Common myeloid progenitor, CD34-positive (primary cell): ENCODE data around the gene ZFHX3.

Experiments
- CTCF ChIA-PET: fragments of 350-600 bp; sonication (Branson Sonifier 250); formaldehyde crosslinking; loops from one replicate; lab custom pipeline; 2021; ENCODE audit warnings: antibody characterized with exemption; lab: Charles Lee
- POLR2A ChIA-PET: fragments of 350-600 bp; sonication (Branson Sonifier 250); formaldehyde crosslinking; loops from one replicate; lab custom pipeline; 2021; ENCODE audit warnings: antibody characterized with exemption; lab: Charles Lee
- DNase-seq, 3 donors: peaks; one replicate each; pipeline versions ENCODE4 v3.0.0 to v3.0.0-alpha.2; 2013
- H3K27ac ChIP-seq, 2 experiments: 1 replicate in 1 of 2; 2 replicates in 1 of 2; pipeline ENCODE4 v1.7.0; 2013; ENCODE audit warnings: inconsistent platforms in 2 of 2, low read length in 2 of 2, mild to moderate bottlenecking in 2 of 2, low read depth in 1 of 2, moderate library complexity in 1 of 2; ENCODE audit not compliant: severe bottlenecking in 2 of 2, insufficient read depth in 1 of 2, poor library complexity in 1 of 2
- H3K27me3 ChIP-seq, 5 experiments: replicated peaks in 2 of 5; 1 replicate in 3 of 5; 2 replicates in 2 of 5; pipeline versions ENCODE4 v1.6.1 to v1.7.0; 2013; ENCODE audit warnings: low read length in 4 of 5, mild to moderate bottlenecking in 2 of 5, moderate library complexity in 2 of 5, inconsistent platforms in 1 of 5; ENCODE audit not compliant: insufficient read depth in 5 of 5, control insufficient read depth in 4 of 5
- H3K36me3 ChIP-seq, 4 experiments: 1 replicate in 2 of 4; 2 replicates in 2 of 4; pipeline versions ENCODE4 v1.6.1 to v1.7.0; 2013; ENCODE audit warnings: low read length in 3 of 4, control low read depth in 1 of 4, mild to moderate bottlenecking in 1 of 4; ENCODE audit not compliant: control insufficient read depth in 4 of 4, insufficient read depth in 4 of 4
- H3K4me1 ChIP-seq, 4 experiments: 1 replicate in 3 of 4; 2 replicates in 1 of 4; pipeline versions ENCODE4 v1.6.1 to v1.7.1; 2013; ENCODE audit warnings: low read length in 3 of 4, mild to moderate bottlenecking in 3 of 4, control low read depth in 1 of 4, inconsistent platforms in 1 of 4, moderate library complexity in 1 of 4; ENCODE audit not compliant: control insufficient read depth in 4 of 4, insufficient read depth in 4 of 4; ENCODE audit errors: control extremely low read depth in 1 of 4
- H3K4me3 ChIP-seq, 7 experiments: 1 replicate in 4 of 7; 2 replicates in 3 of 7; pipeline versions ENCODE4 v1.5.1 to v1.7.0; 2013; ENCODE audit warnings: mild to moderate bottlenecking in 7 of 7, low read length in 6 of 7, moderate library complexity in 6 of 7, inconsistent platforms in 2 of 7, low read depth in 2 of 7, control low read depth in 1 of 7; ENCODE audit not compliant: insufficient read depth in 4 of 7, control insufficient read depth in 1 of 7; ENCODE audit errors: extremely low read depth in 1 of 7
- H3K9me3 ChIP-seq, 5 experiments: 1 replicate in 4 of 5; 2 replicates in 1 of 5; pipeline versions ENCODE4 v1.6.1 to v1.7.1; 2013; ENCODE audit warnings: low read length in 4 of 5, mild to moderate bottlenecking in 2 of 5, inconsistent platforms in 1 of 5, low read depth in 1 of 5, moderate library complexity in 1 of 5; ENCODE audit not compliant: control insufficient read depth in 4 of 5, insufficient read depth in 2 of 5; ENCODE audit errors: control extremely low read depth in 1 of 5
- WGBS: methylation state at CpG from one replicate; pipeline ENCODE4 v1.1.5; 2013; ENCODE audit not compliant: insufficient coverage; 5-methylcytosine and 5-hydroxymethylcytosine counted together

ZFHX3 gene

DNA sequence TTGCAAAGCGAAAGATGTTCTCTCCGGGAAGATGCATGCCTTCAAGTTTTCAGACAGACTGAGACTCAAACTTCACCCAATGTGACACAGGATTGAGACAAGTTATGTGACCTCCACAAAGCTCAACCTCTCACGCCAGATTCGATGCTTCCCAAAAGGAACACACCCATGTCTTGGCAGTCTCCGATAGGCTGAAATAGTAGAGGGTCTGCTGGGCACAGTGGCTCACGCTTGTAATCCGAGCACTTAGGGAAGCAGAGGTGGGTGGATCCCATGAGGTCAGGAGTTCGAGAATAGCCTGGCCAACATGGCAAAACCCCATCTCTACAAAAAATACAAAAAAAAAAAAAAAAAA is 22.1 kb downstream of the ZFHX3 start:
- Histone ChIP-seq H3K27ac (no peak overlapping the region), H3K4me3 (no peak overlapping the region), H3K27me3 (no peaks in the 10 kb centered on the region), H3K9me3 (no peaks in the 10 kb centered on the region), H3K4me1 (peaks cover 0 to 5% (median 0%) of the 10 kb centered on the region in 4 experiments), H3K36me3 (no peaks in the 10 kb centered on the region)
- DNase-seq = no peak
- WGBS = 92% methylated on average over 2 of the region's 8 CpGs
- ChIA-PET CTCF (no interaction called here), POLR2A (no interaction called here)

GRCh38 chr16:73025151-73025855 is 22.6 kb downstream of the ZFHX3 start:
- POLR2A ChIA-PET = no interaction called here
- peaks cover 0 to 5% (median 0%) of the 10 kb centered on the region in 4 experiments for H3K4me1 ChIP-seq
- H3K36me3 ChIP-seq = no peaks in the 10 kb centered on the region
- DNase-seq = no peak
- no peaks in the 10 kb centered on the region for H3K27me3 ChIP-seq
- no peak overlapping the region for H3K4me3 ChIP-seq
- WGBS = 83% methylated on average over 10 of the region's 11 CpGs
- H3K9me3 ChIP-seq = no peaks in the 10 kb centered on the region
- CTCF ChIA-PET = interaction anchor here (1.0 kb wide), 1 partner anchor 148 kb away, joined by 3 read pairs; no protein-coding TSS in a partner anchor
- H3K27ac ChIP-seq = no peak overlapping the region

DNA sequence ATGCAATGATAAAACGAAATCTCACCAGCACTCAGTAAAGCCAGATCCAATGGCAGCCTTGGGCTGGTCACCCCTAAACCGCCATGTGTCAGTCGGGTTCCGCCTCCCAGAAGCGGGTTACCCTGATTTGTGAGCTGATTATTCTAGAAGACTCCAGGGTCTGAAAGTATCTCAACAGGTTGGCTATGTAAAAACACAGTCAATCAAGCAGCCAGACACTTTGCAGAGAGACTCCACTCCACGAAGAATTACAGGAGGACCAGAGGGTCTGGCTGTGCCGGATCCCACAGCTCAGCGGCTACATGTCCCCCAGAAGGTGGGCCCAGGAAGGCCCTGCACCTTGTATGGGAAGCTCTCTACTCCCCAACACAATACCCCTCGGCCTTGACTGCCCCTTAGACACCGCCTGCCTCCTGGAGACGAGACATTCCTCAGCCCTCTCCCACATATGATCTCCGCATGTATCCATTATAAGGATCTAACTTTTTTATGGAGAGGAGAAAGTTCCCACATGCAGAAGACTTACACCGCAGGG is 23.3 kb downstream of the ZFHX3 start:
- no peaks in the 10 kb centered on the region for H3K36me3 ChIP-seq
- POLR2A ChIA-PET = no interaction called here
- DNase-seq = no peak
- H3K9me3 ChIP-seq = no peaks in the 10 kb centered on the region
- H3K27ac ChIP-seq = no peak overlapping the region
- WGBS = 96% methylated on average over 8 of the region's 13 CpGs
- no peaks in the 10 kb centered on the region for H3K27me3 ChIP-seq
- no peak overlapping the region for H3K4me3 ChIP-seq
- peaks cover 0 to 5% (median 2%) of the 10 kb centered on the region in 4 experiments for H3K4me1 ChIP-seq
- CTCF ChIA-PET = interaction anchor here (1.0 kb wide), 1 partner anchor 148 kb away, joined by 3 read pairs; no protein-coding TSS in a partner anchor

GRCh38 chr16:73023752-73024570 is 24.0 kb downstream of the ZFHX3 start:
- 92% methylated on average over 20 of the region's 22 CpGs for WGBS
- Histone ChIP-seq H3K9me3 (no peaks in the 10 kb centered on the region), H3K4me3 (no peak overlapping the region), H3K27me3 (no peaks in the 10 kb centered on the region), H3K27ac (no peak overlapping the region), H3K36me3 (no peaks in the 10 kb centered on the region), H3K4me1 (peaks cover 0 to 9% (median 5%) of the 10 kb centered on the region in 4 experiments)
- ChIA-PET CTCF (interaction anchor here (1.0 kb wide), 1 partner anchor 149 kb away, joined by 3 read pairs; no protein-coding TSS in a partner anchor), POLR2A (no interaction called here)
- no peak for DNase-seq

DNA sequence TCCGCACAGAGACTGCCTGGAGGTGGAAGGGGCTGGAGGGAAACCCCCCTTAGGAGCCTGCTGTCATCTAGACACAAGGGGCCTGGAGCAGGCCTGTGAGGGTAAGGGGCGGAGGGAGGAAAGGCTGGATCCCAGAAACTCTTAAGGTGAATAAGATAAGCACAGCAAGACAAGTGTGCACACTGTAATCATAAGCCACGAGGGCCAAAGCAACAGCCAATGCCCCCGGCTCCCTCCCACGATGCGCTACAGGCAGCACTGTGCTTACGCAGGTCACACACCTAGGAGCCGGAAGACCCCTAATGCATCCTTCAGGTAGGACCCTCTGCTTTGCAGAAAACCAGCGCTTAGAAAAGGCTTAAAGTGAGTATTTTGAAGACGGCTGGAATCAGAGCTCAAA is 24.6 kb downstream of the ZFHX3 start:
- Histone ChIP-seq H3K4me1 (peaks cover 0 to 9% (median 5%) of the 10 kb centered on the region in 4 experiments), H3K9me3 (no peaks in the 10 kb centered on the region), H3K27me3 (no peaks in the 10 kb centered on the region), H3K4me3 (no peak overlapping the region), H3K27ac (no peak overlapping the region), H3K36me3 (no peaks in the 10 kb centered on the region)
- WGBS = 92% methylated on average over 10 of the region's 10 CpGs
- DNase-seq = no peak
- CTCF ChIA-PET = interaction anchor here (1.0 to 1.1 kb wide), 2 partner anchors 11 to 191 kb away, joined by 4 to 5 read pairs; no protein-coding TSS in a partner anchor
- POLR2A ChIA-PET = no interaction called here

GRCh38 chr16:73022534-73022933 is 25.4 kb downstream of the ZFHX3 start:
- H3K4me1 ChIP-seq = peaks cover 0 to 10% (median 6%) of the 10 kb centered on the region in 4 experiments
- H3K27me3 ChIP-seq = no peaks in the 10 kb centered on the region
- POLR2A ChIA-PET = no interaction called here
- WGBS = 100% methylated on average over 7 of the region's 7 CpGs
- H3K9me3 ChIP-seq = no peaks in the 10 kb centered on the region
- CTCF ChIA-PET = interaction anchor here (0.7 to 1.1 kb wide), 4 partner anchors 11 to 192 kb away, joined by 3 to 5 read pairs (median 4); no protein-coding TSS in a partner anchor
- H3K4me3 ChIP-seq = no peak overlapping the region
- no peaks in the 10 kb centered on the region for H3K36me3 ChIP-seq
- peak in 1 of 3 donors; percentile 26 for DNase-seq
- no peak overlapping the region for H3K27ac ChIP-seq
